ENCODE results near the gene HOXD10.
A peak's percentile ranks its signal among the peaks of the same experiment; 100 is the strongest.

HOXD10 gene

GRCh38 chr2:176137252-176137580 is 20.6 kb downstream of the HOXD10 start:
- no peak for DNase-seq

- DNase-seq, result no peak
These were observed 21.3 kb downstream of the HOXD10 start for GRCh38 chr2:176137906-176138305.

- DNase-seq, result no peak
These were observed 21.9 kb downstream of the HOXD10 start for GRCh38 chr2:176138526-176138922.

GRCh38 chr2:176138923-176139660 is 22.5 kb downstream of the HOXD10 start:
- no peak for DNase-seq

GRCh38 chr2:176139661-176140512 is 23.3 kb downstream of the HOXD10 start:
- no peak for DNase-seq

GRCh38 chr2:176140513-176141317 is 24.1 kb downstream of the HOXD10 start:
- peak; percentile 43 to 57 for DNase-seq

- DNase-seq, result no peak
These were observed 25.7 kb downstream of the HOXD10 start for GRCh38 chr2:176142281-176142680.

GRCh38 chr2:176145085-176145969 is 28.7 kb downstream of the HOXD10 start:
- no peak for DNase-seq

GRCh38 chr2:176146101-176146500 is 29.5 kb downstream of the HOXD10 start:
- DNase-seq, result no peak

- no peak for DNase-seq
These were observed 30.1 kb downstream of the HOXD10 start for GRCh38 chr2:176146645-176147044.

- no peak for DNase-seq
These were observed 30.7 kb downstream of the HOXD10 start for GRCh38 chr2:176147210-176147799.

- no peak for DNase-seq
These were observed 31.4 kb downstream of the HOXD10 start for GRCh38 chr2:176147800-176148496.

- no peak for DNase-seq
These were observed 32.3 kb downstream of the HOXD10 start for GRCh38 chr2:176148751-176149421.

- DNase-seq, result no peak
These were observed 32.9 kb downstream of the HOXD10 start for GRCh38 chr2:176149481-176149938.

- no peak for DNase-seq
These were observed 33.5 kb downstream of the HOXD10 start for GRCh38 chr2:176149939-176150583.

GRCh38 chr2:176150584-176151441 is 34.2 kb downstream of the HOXD10 start:
- DNase-seq, result no peak

GRCh38 chr2:176151442-176152287 is 35.1 kb downstream of the HOXD10 start, which contains the start of gene HOXD4:
Gene HOXD4 (plus strand): TSS chr2:176151550. CDS start chr2:176151634, 84 bp downstream.
- no peak for DNase-seq
